OCI-LY1 (cell line): Measurements from ENCODE around the gene MAP7.
"Not testable (repeated sequence)": the region's sequence is repeated elsewhere in the genome, so short reads cannot be mapped to it uniquely, and the experiment has no call there.

Source experiments
- H2AFZ ChIP-seq: fragments of 200-600 bp; sonication (generic), shearing (Covaris generic); 2 replicates; pipeline ENCODE4 v1.6.0; 2014; ENCODE audit warnings: antibody characterized with exemption, mild to moderate bottlenecking, low read length
- H3F3A ChIP-seq: fragments of 200-600 bp; sonication (generic), shearing (Covaris generic); 2 replicates; pipeline ENCODE4 v1.6.0; 2014; ENCODE audit warnings: mild to moderate bottlenecking, antibody characterized with exemption, low read length, moderate library complexity; ENCODE audit not compliant: insufficient read depth
- H3K27ac ChIP-seq: fragments of 200-600 bp; sonication (generic); 2 replicates; pipeline ENCODE4 v1.5.1; 2014; ENCODE audit warnings: low read length, mixed run types, mild to moderate bottlenecking, low read depth; ENCODE audit not compliant: poor library complexity, severe bottlenecking
- H3K27me3 ChIP-seq: fragments of 200-600 bp; sonication (generic); 2 replicates; pipeline ENCODE4 v1.6.0; 2014; ENCODE audit warnings: antibody characterized with exemption, mild to moderate bottlenecking, low read length, moderate library complexity; ENCODE audit not compliant: insufficient read depth
- H3K36me3 ChIP-seq: fragments of 200-600 bp; sonication (generic); 2 replicates; pipeline ENCODE4 v1.6.1; 2014; ENCODE audit warnings: mild to moderate bottlenecking, antibody characterized with exemption, low read length, moderate library complexity, mixed read lengths; ENCODE audit not compliant: insufficient read depth
- H3K4me1 ChIP-seq: fragments of 200-600 bp; sonication (generic); 2 replicates; pipeline ENCODE4 v1.5.1; 2014; ENCODE audit warnings: mild to moderate bottlenecking, low read length, moderate library complexity; ENCODE audit not compliant: insufficient read depth, severe bottlenecking
- H3K4me2 ChIP-seq: fragments of 200-600 bp; sonication (generic), shearing (Covaris generic); 2 replicates; pipeline ENCODE4 v1.6.1; 2014; ENCODE audit warnings: low read length
- H3K4me3 ChIP-seq: fragments of 200-600 bp; sonication (generic); 2 replicates; pipeline ENCODE4 v1.5.1; 2014; ENCODE audit warnings: low read length, low read depth, mild to moderate bottlenecking, mixed read lengths; ENCODE audit not compliant: poor library complexity, severe bottlenecking
- H3K79me2 ChIP-seq: fragments of 200-600 bp; shearing (Covaris generic); 2 replicates; pipeline ENCODE4 v1.6.1; 2016; ENCODE audit warnings: mixed run types, low read length, mixed read lengths; ENCODE audit not compliant: insufficient read depth
- H3K9ac ChIP-seq: fragments of 200-600 bp; sonication (generic), shearing (Covaris generic); 2 replicates; pipeline ENCODE4 v1.6.1; 2014; ENCODE audit warnings: mild to moderate bottlenecking, low read length, mixed read lengths
- H3K9me2 ChIP-seq: fragments of 200-600 bp; sonication (generic), shearing (Covaris generic); 2 replicates; pipeline ENCODE4 v1.6.1; 2014; ENCODE audit warnings: low read depth, mild to moderate bottlenecking, low read length, mixed read lengths
- H3K9me3 ChIP-seq: fragments of 200-600 bp; shearing (Covaris generic); 2 replicates; pipeline ENCODE4 v1.6.1; 2014; ENCODE audit warnings: low read length, mixed read lengths
- H4K20me1 ChIP-seq: fragments of 200-600 bp; sonication (generic), shearing (Covaris generic); 2 replicates; pipeline ENCODE4 v1.6.0; 2016; ENCODE audit warnings: mild to moderate bottlenecking, low read length; ENCODE audit not compliant: insufficient read depth
- CTCF ChIP-seq: fragments of 200-600 bp; sonication (generic), shearing (Covaris generic); IDR thresholded peaks from 2 replicates; pipeline ENCODE4 v1.5.1; 2017; ENCODE audit warnings: mild to moderate bottlenecking, antibody characterized with exemption, low read length, moderate library complexity, mixed read lengths
- EZH2 ChIP-seq: fragments of 200-600 bp; sonication (generic), shearing (Covaris generic); IDR thresholded peaks from 2 replicates; pipeline ENCODE4 v1.8.0; 2017; ENCODE audit warnings: borderline replicate concordance, mixed run types, mild to moderate bottlenecking, antibody characterized with exemption, low read length, moderate library complexity, mixed read lengths

Gene MAP7

GRCh38 chr6:136404007-136404406, 146.2 kb downstream of the MAP7 start:
- no peak overlapping the region for H3K9ac ChIP-seq
- H3K27ac ChIP-seq, result no peak overlapping the region
- no peaks in the 10 kb centered on the region for H3K4me1 ChIP-seq
- TF ChIP-seq CTCF (no peak), EZH2 (no peak)
- no peaks in the 10 kb centered on the region for H3K36me3 ChIP-seq
- H3K27me3 ChIP-seq, result no peaks in the 10 kb centered on the region
- no peaks in the 10 kb centered on the region for H3K9me2 ChIP-seq
- H3K9me3 ChIP-seq, result no peaks in the 10 kb centered on the region
- H3K4me2 ChIP-seq, result no peak overlapping the region
- no peaks in the 10 kb centered on the region for H4K20me1 ChIP-seq
- H3K4me3 ChIP-seq, result no peak overlapping the region
- no peaks in the 10 kb centered on the region for H3F3A ChIP-seq
- H3K79me2 ChIP-seq, result no peaks in the 10 kb centered on the region
- no peak overlapping the region for H2AFZ ChIP-seq

GRCh38 chr6:136403110-136403980, 146.9 kb downstream of the MAP7 start:
- H3K4me3 ChIP-seq, result no peak overlapping the region
- H3K9me3 ChIP-seq, result no peaks in the 10 kb centered on the region
- H3K27me3 ChIP-seq, result no peaks in the 10 kb centered on the region
- H3K79me2 ChIP-seq, result no peaks in the 10 kb centered on the region
- H3F3A ChIP-seq, result no peaks in the 10 kb centered on the region
- no peak overlapping the region for H2AFZ ChIP-seq
- no peak overlapping the region for H3K27ac ChIP-seq
- TF ChIP-seq EZH2, result no peak
- TF ChIP-seq CTCF, result no peak
- no peaks in the 10 kb centered on the region for H4K20me1 ChIP-seq
- H3K4me1 ChIP-seq, result no peaks in the 10 kb centered on the region
- H3K9ac ChIP-seq, result no peak overlapping the region
- H3K9me2 ChIP-seq, result no peaks in the 10 kb centered on the region
- H3K4me2 ChIP-seq, result no peak overlapping the region
- H3K36me3 ChIP-seq, result no peaks in the 10 kb centered on the region

GRCh38 chr6:136401749-136402148, 148.5 kb downstream of the MAP7 start:
- Histone ChIP-seq H3K79me2 (no peaks in the 10 kb centered on the region), H3K9me2 (no peaks in the 10 kb centered on the region), H2AFZ (no peak overlapping the region), H3K27me3 (no peaks in the 10 kb centered on the region), H4K20me1 (no peaks in the 10 kb centered on the region), H3K27ac (no peak overlapping the region), H3K9me3 (no peaks in the 10 kb centered on the region), H3K4me2 (no peak overlapping the region), H3K4me1 (no peaks in the 10 kb centered on the region), H3F3A (no peaks in the 10 kb centered on the region), H3K4me3 (no peak overlapping the region), H3K9ac (no peak overlapping the region), H3K36me3 (no peaks in the 10 kb centered on the region)
- no peak for TF ChIP-seq EZH2
- no peak for TF ChIP-seq CTCF

GRCh38 chr6:136401236-136401635, 149.0 kb downstream of the MAP7 start:
- H4K20me1 ChIP-seq, H3K9ac ChIP-seq, H3K4me1 ChIP-seq, H3K9me2 ChIP-seq, H3K9me3 ChIP-seq, H3K27ac ChIP-seq, H3K36me3 ChIP-seq, H3K27me3 ChIP-seq, H3K4me2 ChIP-seq, H3K4me3 ChIP-seq, H3F3A ChIP-seq, H3K79me2 ChIP-seq, H2AFZ ChIP-seq: not testable (repeated sequence)
